ENCODE results near the gene MACROD2. TPM values are rescaled to one million over a fixed set of nuclear protein-coding genes. Genes with fewer than 3 reads are reported as not detected.

Gene MACROD2
- polyA plus RNA-seq, 1 donor (not counting 4 experiments of a cell fraction or from before 2014, with no cell fraction given): 0.71 TPM

- no peak for FAIRE-seq
- Histone ChIP-seq H2AFZ (ENCODE audit: control insufficient read depth, low read length) (no peak overlapping the region), H4K20me1 (ENCODE audit: control insufficient read depth, extremely low read depth, insufficient read depth, low read length) (no peaks in the 10 kb centered on the region), H3K4me1 (ENCODE audit: control insufficient read depth, extremely low read depth, insufficient read depth, low read length) (no peaks in the 10 kb centered on the region), H3K9ac (ENCODE audit: control insufficient read depth, extremely low read depth, insufficient read depth, low read length) (no peak overlapping the region), H3K9me1 (ENCODE audit: control insufficient read depth, extremely low read depth, insufficient read depth, low read length) (no peaks in the 10 kb centered on the region), H3K4me2 (ENCODE audit: control insufficient read depth, extremely low read depth, insufficient read depth, low read depth, low read length) (no peak overlapping the region), H3K36me3 (ENCODE audit: control insufficient read depth in 2 of 2, extremely low read depth in 1 of 2, insufficient read depth in 2 of 2, low read length in 2 of 2) (no peaks in the 10 kb centered on the region), H3K27ac (ENCODE audit: control insufficient read depth, insufficient read depth, low read length) (no peak overlapping the region), H3K27me3 (ENCODE audit: control insufficient read depth, extremely low read depth, insufficient read depth, low read length) (no peaks in the 10 kb centered on the region), H3K9me3 (ENCODE audit: control insufficient read depth, low read depth, low read length) (no peaks in the 10 kb centered on the region), H3K79me2 (ENCODE audit: control insufficient read depth, insufficient read depth, low read length) (no peaks in the 10 kb centered on the region), H3K4me3 (ENCODE audit: control insufficient read depth in 2 of 3, extremely low read depth in 1 of 3, insufficient read depth in 2 of 3, low read depth in 1 of 3, low read length in 3 of 3) (no peak overlapping the region)
- TF ChIP-seq CTCF (optimal IDR thresholded peaks at IDR 0.05 in 1 of 3, IDR thresholded peaks at IDR 0.05 in 1 of 3, conservative IDR thresholded peaks at IDR 0.05 in 1 of 3; ENCODE audit: extremely low read depth in 1 of 3, insufficient read depth in 2 of 3, low read length in 3 of 3): no peak
- TF ChIP-seq EZH2 (IDR thresholded peaks at IDR 0.05; ENCODE audit: low read length): no peak
- DNase-seq (ENCODE audit: low read depth, low spot score): no peak
- dilution Hi-C loops (cut with MboI; ENCODE audit: extremely low pct_ligation_motif_present, low sequenced_read_pairs): no loop called here
These were observed 131.5 kb downstream of the MACROD2 start for GRCh38 chr20:14126856-14127255.

- dilution Hi-C loops (cut with MboI; ENCODE audit: extremely low pct_ligation_motif_present, low sequenced_read_pairs): no loop called here
- H3K9ac ChIP-seq (ENCODE audit: control insufficient read depth, extremely low read depth, insufficient read depth, low read length): no peak overlapping the region
- H3K27me3 ChIP-seq (ENCODE audit: control insufficient read depth, extremely low read depth, insufficient read depth, low read length): no peaks in the 10 kb centered on the region
- no peak overlapping the region for H3K27ac ChIP-seq (ENCODE audit: control insufficient read depth, insufficient read depth, low read length)
- DNase-seq (ENCODE audit: low read depth, low spot score) (no peak), FAIRE-seq (no peak)
- H3K36me3 ChIP-seq (ENCODE audit: control insufficient read depth in 2 of 2, extremely low read depth in 1 of 2, insufficient read depth in 2 of 2, low read length in 2 of 2): no peaks in the 10 kb centered on the region
- no peak overlapping the region for H3K4me2 ChIP-seq (ENCODE audit: control insufficient read depth, extremely low read depth, insufficient read depth, low read depth, low read length)
- H2AFZ ChIP-seq (ENCODE audit: control insufficient read depth, low read length): no peak overlapping the region
- H3K9me1 ChIP-seq (ENCODE audit: control insufficient read depth, extremely low read depth, insufficient read depth, low read length): no peaks in the 10 kb centered on the region
- H3K4me1 ChIP-seq (ENCODE audit: control insufficient read depth, extremely low read depth, insufficient read depth, low read length): no peaks in the 10 kb centered on the region
- H3K79me2 ChIP-seq (ENCODE audit: control insufficient read depth, insufficient read depth, low read length): no peaks in the 10 kb centered on the region
- TF ChIP-seq CTCF (optimal IDR thresholded peaks at IDR 0.05 in 1 of 3, IDR thresholded peaks at IDR 0.05 in 1 of 3, conservative IDR thresholded peaks at IDR 0.05 in 1 of 3; ENCODE audit: extremely low read depth in 1 of 3, insufficient read depth in 2 of 3, low read length in 3 of 3): no peak
- H3K9me3 ChIP-seq (ENCODE audit: control insufficient read depth, low read depth, low read length): no peaks in the 10 kb centered on the region
- no peak overlapping the region for H3K4me3 ChIP-seq (ENCODE audit: control insufficient read depth in 2 of 3, extremely low read depth in 1 of 3, insufficient read depth in 2 of 3, low read depth in 1 of 3, low read length in 3 of 3)
- H4K20me1 ChIP-seq (ENCODE audit: control insufficient read depth, extremely low read depth, insufficient read depth, low read length): no peaks in the 10 kb centered on the region
These were observed 132.4 kb downstream of the MACROD2 start for GRCh38 chr20:14127514-14128223.
